ENCODE results near the gene KLF6.

The KLF6 gene

GRCh38 chr10:3787816-3788215 is 2.8 kb upstream of the KLF6 start:
- no peak for DNase-seq (ENCODE audit: low read depth)

- DNase-seq (ENCODE audit: low read depth) = no peak
Measured at GRCh38 chr10:3787016-3787400, 2.0 kb upstream of the KLF6 start.

- DNase-seq (ENCODE audit: low read depth) = no peak
Measured at GRCh38 chr10:3786295-3787015, 1.4 kb upstream of the KLF6 start.

GRCh38 chr10:3785851-3786271 is 852 bp upstream of the KLF6 start:
- DNase-seq (ENCODE audit: low read depth) = no peak

GRCh38 chr10:3785251-3785850 is 342 bp upstream of the KLF6 start:
- peak; percentile 94 for DNase-seq (ENCODE audit: low read depth)

- DNase-seq (ENCODE audit: low read depth) = no peak
Measured at GRCh38 chr10:3783682-3784432, 1.2 kb downstream of the KLF6 start.

GRCh38 chr10:3783316-3783681 is 1.7 kb downstream of the KLF6 start:
- DNase-seq (ENCODE audit: low read depth) = no peak

- DNase-seq (ENCODE audit: low read depth) = peak; percentile 89
Measured at GRCh38 chr10:3782451-3783315, 2.3 kb downstream of the KLF6 start.

- DNase-seq (ENCODE audit: low read depth) = no peak
Measured at GRCh38 chr10:3782146-3782450, 2.9 kb downstream of the KLF6 start.

- no peak for DNase-seq (ENCODE audit: low read depth)
Measured at GRCh38 chr10:3781468-3782145, 3.4 kb downstream of the KLF6 start.

- DNase-seq (ENCODE audit: low read depth) = no peak
Measured at GRCh38 chr10:3780771-3781467, 4.1 kb downstream of the KLF6 start.

- no peak for DNase-seq (ENCODE audit: low read depth)
Measured at GRCh38 chr10:3780021-3780770, 4.8 kb downstream of the KLF6 start.

- no peak for DNase-seq (ENCODE audit: low read depth)
Measured at GRCh38 chr10:3779158-3779741, 5.8 kb downstream of the KLF6 start.

GRCh38 chr10:3778692-3779157 is 6.3 kb downstream of the KLF6 start:
- no peak for DNase-seq (ENCODE audit: low read depth)

GRCh38 chr10:3777981-3778691 is 6.9 kb downstream of the KLF6 start:
- DNase-seq (ENCODE audit: low read depth) = no peak

- DNase-seq (ENCODE audit: low read depth) = peak; percentile 78
Measured at GRCh38 chr10:3776796-3777571, 8.0 kb downstream of the KLF6 start.

GRCh38 chr10:3775696-3776551 is 9.1 kb downstream of the KLF6 start:
- no peak for DNase-seq (ENCODE audit: low read depth)

Data from stromal cell of bone marrow (primary cell).